ENCODE data around the gene VSTM4. TPM values are rescaled to one million over a fixed set of nuclear protein-coding genes. Genes with fewer than 3 reads are reported as not detected.

Gene VSTM4
- total RNA-seq, 1 experiment from 2014 or later = 0.07 TPM

GRCh38 chr10:49120911-49121310, 5.6 kb upstream of the VSTM4 start:
- no peaks in the 10 kb centered on the region for H3K4me1 ChIP-seq (ENCODE audit: control insufficient read depth in 1 of 2, insufficient read depth in 2 of 2, low read length in 2 of 2)
- intact Hi-C loops (cut with micrococcal nuclease) = no loop called here
- H3K27ac ChIP-seq (ENCODE audit: low read depth, low read length) = no peak overlapping the region
- DNase-seq (ENCODE audit: low read depth, low spot score) (no peak), ATAC-seq (no peak)
- no peak overlapping the region for H2AFZ ChIP-seq (ENCODE audit: low read depth, low read length, poor library complexity, severe bottlenecking)
- no peaks in the 10 kb centered on the region for H4K20me1 ChIP-seq (ENCODE audit: insufficient read depth)
- ChIA-PET RAD21 (ENCODE audit: low non-redundant PET in 1 of 2, low total read pairs in 2 of 2, uncharacterized antibody in 2 of 2, unreplicated experiment in 2 of 2) (no interaction called here), POLR2A (no interaction called here), CTCF (no interaction called here)
- no peaks in the 10 kb centered on the region for H3K36me3 ChIP-seq (ENCODE audit: control insufficient read depth in 1 of 2, insufficient read depth in 2 of 2, low read length in 2 of 2)
- no peaks in the 10 kb centered on the region for H3K9me2 ChIP-seq (ENCODE audit: insufficient read depth)
- H3K79me2 ChIP-seq (ENCODE audit: insufficient read depth, low read length) = no peaks in the 10 kb centered on the region
- TF ChIP-seq YY1 (IDR thresholded peaks at IDR 0.05; ENCODE audit: extremely low read depth, insufficient replicate concordance, low read depth, low read length) (no peak), SP1 (IDR thresholded peaks at IDR 0.05; ENCODE audit: low read depth) (no peak), RAD21 (IDR thresholded peaks at IDR 0.05; ENCODE audit: low read depth) (no peak), FOSL1 (IDR thresholded peaks at IDR 0.05; ENCODE audit: low read depth) (no peak), TCF7L2 (IDR thresholded peaks at IDR 0.05; ENCODE audit: borderline replicate concordance, extremely low read depth, insufficient read depth, insufficient read length) (no peak), EZH2 (IDR thresholded peaks at IDR 0.05) (no peak), REST (IDR thresholded peaks at IDR 0.05; ENCODE audit: low read depth) (no peak), ZBTB33 (IDR thresholded peaks at IDR 0.05; ENCODE audit: extremely low read depth, insufficient replicate concordance, low read length) (no peak), JUND (IDR thresholded peaks at IDR 0.05) (no peak), CEBPB (IDR thresholded peaks at IDR 0.05; ENCODE audit: low read depth) (no peak), SIN3A (IDR thresholded peaks at IDR 0.05; ENCODE audit: low read depth) (no peak), CBX3 (IDR thresholded peaks at IDR 0.05; ENCODE audit: low read depth) (no peak), ELF1 (IDR thresholded peaks at IDR 0.05; ENCODE audit: borderline replicate concordance, low read depth) (no peak)
- TF ChIP-seq, protein P1, sequence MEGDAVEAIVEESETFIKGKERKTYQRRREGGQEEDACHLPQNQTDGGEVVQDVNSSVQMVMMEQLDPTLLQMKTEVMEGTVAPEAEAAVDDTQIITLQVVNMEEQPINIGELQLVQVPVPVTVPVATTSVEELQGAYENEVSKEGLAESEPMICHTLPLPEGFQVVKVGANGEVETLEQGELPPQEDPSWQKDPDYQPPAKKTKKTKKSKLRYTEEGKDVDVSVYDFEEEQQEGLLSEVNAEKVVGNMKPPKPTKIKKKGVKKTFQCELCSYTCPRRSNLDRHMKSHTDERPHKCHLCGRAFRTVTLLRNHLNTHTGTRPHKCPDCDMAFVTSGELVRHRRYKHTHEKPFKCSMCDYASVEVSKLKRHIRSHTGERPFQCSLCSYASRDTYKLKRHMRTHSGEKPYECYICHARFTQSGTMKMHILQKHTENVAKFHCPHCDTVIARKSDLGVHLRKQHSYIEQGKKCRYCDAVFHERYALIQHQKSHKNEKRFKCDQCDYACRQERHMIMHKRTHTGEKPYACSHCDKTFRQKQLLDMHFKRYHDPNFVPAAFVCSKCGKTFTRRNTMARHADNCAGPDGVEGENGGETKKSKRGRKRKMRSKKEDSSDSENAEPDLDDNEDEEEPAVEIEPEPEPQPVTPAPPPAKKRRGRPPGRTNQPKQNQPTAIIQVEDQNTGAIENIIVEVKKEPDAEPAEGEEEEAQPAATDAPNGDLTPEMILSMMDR (IDR thresholded peaks at IDR 0.05 in 2 of 3, conservative IDR thresholded peaks at IDR 0.05 in 1 of 3; ENCODE audit: borderline replicate concordance in 1 of 3, insufficient read depth in 1 of 3, low read depth in 2 of 3, low read length in 2 of 3) = no peak
- H3K4me3 ChIP-seq (replicated peaks in 1 of 2; ENCODE audit: low read depth in 1 of 2, low read length in 2 of 2) = no peak overlapping the region
- H3K9me3 ChIP-seq (ENCODE audit: control insufficient read depth in 1 of 2, insufficient read depth in 1 of 2, low read depth in 1 of 2, low read length in 2 of 2) = no peaks in the 10 kb centered on the region
- no peak overlapping the region for H3K9ac ChIP-seq (ENCODE audit: low read length)
- H3K27me3 ChIP-seq (ENCODE audit: insufficient read depth, low read length) = peaks cover 49% of the 10 kb centered on the region
- H3K4me2 ChIP-seq (ENCODE audit: low read length) = no peak overlapping the region
- no TSS peak for BruUV-seq (replicated peaks)
